GM12891 (cell line): Measurements from ENCODE around the gene EGFL8.

Source experiments
- DNase-seq: peaks from one replicate; pipeline ENCODE4 v3.0.0; 2011; ENCODE audit warnings: low spot score; ENCODE audit not compliant: insufficient read length
- FAIRE-seq: peaks from 2 replicates; lab custom pipeline; 2011; peaks lifted over from hg19 to GRCh38; lab: Jason Lieb, UNC
- PAX5 ChIP-seq: IDR thresholded peaks from 2 replicates; pipeline ENCODE4 v1.6.1; 2011; ENCODE audit warnings: low read length, moderate library complexity, mild to moderate bottlenecking; ENCODE audit not compliant: insufficient read depth, severe bottlenecking
- POLR2A ChIP-seq: IDR thresholded peaks from 2 replicates; pipeline ENCODE4 v1.6.1; 2011; ENCODE audit warnings: low read depth, low read length, control low read depth
- POLR2AphosphoS5 ChIP-seq: IDR thresholded peaks from 2 replicates; pipeline ENCODE4 v1.6.1; 2011; ENCODE audit warnings: low read depth, low read length, control low read depth
- POU2F2 ChIP-seq: IDR thresholded peaks from 2 replicates; pipeline ENCODE4 v1.6.1; 2011; ENCODE audit warnings: low read depth, mild to moderate bottlenecking, control low read depth, low read length, moderate library complexity
- SPI1 ChIP-seq: IDR thresholded peaks from 2 replicates; pipeline ENCODE4 v1.6.1; 2011; ENCODE audit warnings: low read depth, low read length, control low read depth
- TAF1 ChIP-seq: IDR thresholded peaks from 2 replicates; pipeline ENCODE4 v1.6.1; 2011; ENCODE audit warnings: low read depth, low read length, control low read depth

Gene EGFL8

DNA sequence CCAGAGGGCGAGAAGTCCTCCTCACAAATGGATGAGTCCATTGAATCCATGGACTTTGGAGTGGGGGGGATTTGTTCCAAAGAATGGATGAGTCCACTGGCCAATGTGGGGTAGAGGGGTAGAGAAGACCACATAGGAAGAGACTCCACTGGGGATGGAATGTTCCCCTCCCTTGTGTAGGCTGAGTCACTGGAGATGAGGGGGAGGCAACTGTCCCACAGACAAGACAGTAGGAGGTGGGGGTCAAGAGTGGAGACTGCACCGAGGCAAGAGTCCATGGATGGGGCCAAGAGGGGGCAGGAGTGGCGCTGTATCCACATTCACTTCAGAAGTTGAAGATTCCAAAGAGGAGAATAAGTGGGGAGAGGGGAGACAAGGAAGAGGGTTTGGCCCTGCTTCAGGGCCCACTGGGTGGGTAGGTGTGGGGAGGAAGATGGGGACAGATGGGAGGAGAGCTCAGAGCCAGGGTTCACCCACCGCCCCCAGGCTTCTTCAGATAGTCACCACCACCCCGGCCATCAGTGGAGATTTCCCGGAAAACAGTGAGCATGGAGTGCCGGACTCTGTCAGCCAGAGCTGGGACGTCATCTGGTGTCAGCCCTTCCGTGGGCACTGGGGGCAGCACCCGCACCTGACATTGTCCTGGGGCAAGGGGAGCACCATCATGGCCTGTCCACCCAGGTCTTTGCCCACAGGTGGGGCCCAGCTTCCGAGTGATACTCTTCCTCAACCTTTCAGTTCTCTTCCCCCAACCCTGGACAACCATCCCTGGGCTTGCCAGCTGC, 4.6 kb downstream of the EGFL8 start:
- DNase-seq, result no peak
- FAIRE-seq, result no peak
- no peak for TF ChIP-seq PAX5
- no peak for TF ChIP-seq POLR2A
- no peak for TF ChIP-seq SPI1
- no peak for TF ChIP-seq POU2F2
- no peak for TF ChIP-seq POLR2AphosphoS5
- no peak for TF ChIP-seq TAF1

DNA sequence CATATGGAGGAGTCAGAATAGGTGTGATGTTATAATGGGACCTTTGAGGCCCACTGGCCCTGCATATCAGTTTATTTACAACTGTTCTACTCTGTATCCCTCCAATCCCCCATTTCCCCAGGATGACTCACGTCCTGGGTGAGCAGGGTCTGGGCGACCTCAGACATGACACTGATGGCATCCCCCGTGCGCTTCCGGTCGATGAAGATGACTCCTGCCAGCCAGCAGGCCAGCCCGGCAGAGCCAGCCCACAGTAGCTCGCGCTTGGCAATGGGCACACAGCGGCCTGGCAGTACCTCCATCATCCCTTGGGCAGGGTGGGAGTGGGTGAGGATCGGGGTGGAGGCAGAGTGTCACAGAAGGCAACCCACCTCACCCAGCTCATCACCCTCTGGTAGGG, 5.9 kb downstream of the EGFL8 start:
- DNase-seq (no peak), FAIRE-seq (no peak)
- no peak for TF ChIP-seq POLR2A
- TF ChIP-seq POLR2AphosphoS5, result no peak
- no peak for TF ChIP-seq TAF1
- no peak for TF ChIP-seq PAX5
- TF ChIP-seq SPI1, result no peak

DNA sequence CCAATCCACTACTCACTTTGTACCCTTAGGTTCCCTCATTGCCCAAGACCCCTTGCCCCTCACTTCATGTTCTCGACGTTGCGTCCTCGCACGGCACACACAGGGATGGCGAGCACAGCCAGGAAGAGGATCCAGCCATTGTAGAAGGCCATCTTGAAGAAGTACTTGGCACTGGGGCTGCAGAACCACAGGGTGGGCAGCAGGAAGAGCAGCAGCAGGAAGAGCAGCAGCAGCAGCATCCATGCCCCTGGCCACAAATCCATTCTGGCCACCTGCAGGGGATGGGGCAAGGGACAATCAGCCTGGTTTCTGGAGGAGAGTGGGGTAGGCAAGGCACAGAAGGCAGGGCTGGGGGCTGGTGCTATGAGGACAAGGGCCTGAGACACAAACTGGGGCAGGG, 6.8 kb downstream of the EGFL8 start:
- TF ChIP-seq SPI1 (no peak), POLR2AphosphoS5 (no peak), POLR2A (no peak), TAF1 (no peak), PAX5 (no peak), POU2F2 (no peak)
- FAIRE-seq (no peak), DNase-seq (no peak)

DNA sequence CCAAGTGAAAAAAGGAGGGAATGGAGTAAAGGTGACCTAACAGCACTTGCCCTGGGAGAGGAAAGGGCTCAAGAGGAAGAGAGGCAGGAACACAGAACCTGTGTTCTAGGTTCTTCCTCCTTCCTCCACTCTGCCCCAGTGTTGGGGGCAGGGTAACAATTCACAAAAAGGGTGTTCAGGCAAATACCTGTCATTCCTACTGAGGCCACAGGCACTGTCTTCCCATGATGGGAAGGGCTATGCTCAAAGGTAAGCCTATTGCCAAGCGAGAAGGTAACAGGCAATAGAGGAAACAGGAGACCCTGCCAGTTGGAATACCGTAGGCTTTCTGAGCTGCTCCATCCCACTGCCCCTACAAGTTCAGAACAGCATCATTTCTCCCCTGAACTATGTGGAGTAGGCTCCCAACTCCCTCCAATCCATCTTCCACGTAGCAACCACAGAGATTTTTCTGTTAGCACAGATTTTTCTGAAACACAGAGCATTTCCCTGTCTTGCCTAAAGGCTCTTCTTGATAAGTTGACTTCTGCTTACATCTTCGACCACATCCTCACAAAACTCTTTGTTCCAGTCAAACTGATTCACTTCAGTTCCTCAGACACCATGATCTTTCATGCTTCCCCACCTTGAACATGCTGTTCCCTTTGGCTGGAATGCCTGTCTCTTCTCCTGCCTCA, 8.8 kb downstream of the EGFL8 start:
- TF ChIP-seq POLR2A, result no peak
- TF ChIP-seq SPI1, result 0 out of 2 replicates have a peak, but pooled peaks have one; percentile 3
- FAIRE-seq, result no peak
- DNase-seq, result no peak

DNA sequence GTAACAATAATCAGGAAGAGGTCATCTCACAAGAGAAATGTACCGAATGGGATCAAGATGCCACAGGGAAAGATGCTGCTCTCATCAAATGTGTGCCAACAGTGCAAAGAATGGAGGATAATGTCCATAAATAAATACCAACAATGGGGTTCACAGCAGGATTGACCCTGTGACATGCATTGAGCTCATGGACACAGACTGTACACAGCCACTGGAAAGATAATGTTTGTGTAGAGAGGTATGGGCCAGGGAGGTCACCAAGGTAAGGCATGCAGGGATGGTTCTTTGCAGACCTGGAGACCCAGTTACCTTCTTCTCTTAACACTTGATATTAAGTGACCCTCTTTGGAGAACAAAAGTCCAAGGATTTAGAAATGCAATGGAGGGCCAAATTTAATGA, 10.0 kb downstream of the EGFL8 start:
- no peak for DNase-seq
- FAIRE-seq, result no peak
- TF ChIP-seq PAX5, result no peak

DNA sequence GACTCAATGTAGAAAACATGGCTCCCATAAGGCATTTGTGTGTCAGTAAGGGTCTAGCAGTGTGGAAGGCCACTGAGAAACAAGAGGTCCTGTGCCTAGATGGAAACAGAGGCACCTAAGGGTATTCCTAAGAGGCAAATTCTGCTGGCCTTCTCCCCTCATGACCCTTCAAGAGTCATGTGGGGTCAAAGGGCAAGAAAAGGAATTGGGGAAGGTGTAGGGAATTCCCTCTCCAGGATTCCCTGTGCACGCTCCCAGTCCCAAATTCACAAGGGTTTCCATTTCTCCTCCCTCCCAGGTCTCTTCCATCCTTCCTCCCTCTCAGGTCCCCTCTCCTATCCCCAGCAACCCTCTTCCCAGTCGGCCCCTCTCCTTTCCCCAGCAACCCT, 10.9 kb downstream of the EGFL8 start:
- TF ChIP-seq TAF1 (no peak), POU2F2 (no peak)
- FAIRE-seq, result no peak
- no peak for DNase-seq

DNA sequence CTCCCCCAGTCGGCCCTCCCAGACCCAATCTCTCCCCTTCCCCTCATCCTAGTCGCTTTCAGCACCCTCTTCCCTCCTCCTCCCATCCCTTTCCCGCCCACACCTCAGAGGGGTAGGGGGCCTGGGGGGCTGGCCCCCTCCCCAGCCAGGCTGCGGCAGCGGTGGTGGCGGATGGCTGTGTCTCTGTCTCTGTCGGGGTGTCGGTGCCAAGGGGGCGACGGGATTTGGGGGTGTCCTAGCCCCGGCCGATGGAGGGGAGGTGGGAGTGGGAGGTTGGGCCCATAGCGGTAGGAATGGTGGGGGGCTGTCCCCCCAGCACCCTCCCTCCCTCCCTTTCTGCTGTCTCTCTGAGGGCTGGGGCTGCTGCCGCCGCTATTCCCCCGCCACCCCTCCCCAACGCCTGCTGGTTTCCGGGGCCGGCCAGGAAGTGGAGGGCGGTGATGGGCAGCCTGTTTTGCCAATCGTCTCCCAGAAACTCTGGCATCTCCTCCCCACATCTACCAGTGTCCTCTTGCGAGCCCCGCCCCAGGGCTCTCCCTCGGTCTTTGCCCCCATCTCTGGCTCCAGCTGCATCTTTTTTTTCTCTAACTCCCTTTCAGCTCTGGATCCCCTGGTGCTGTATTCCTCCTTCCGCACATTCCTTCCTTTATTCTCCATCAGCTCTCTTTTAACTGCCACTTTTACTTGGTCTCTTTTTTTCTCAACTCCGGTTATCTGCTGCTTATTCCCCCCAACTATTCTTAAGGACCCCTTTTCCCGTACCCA, 11.5 kb downstream of the EGFL8 start, which contains the start of gene AGPAT1:
AGPAT1 (minus strand) TSS at position 374 of the 765 bp plus-strand sequence. CDS start 4,588 bp downstream, outside the sequence.
- TF ChIP-seq TAF1 (no peak), POU2F2 (no peak), POLR2A (no peak; the same call in 1 of the 2 replicates), SPI1 (no peak), PAX5 (no peak), POLR2AphosphoS5 (no peak)
- peak; percentile 68 for FAIRE-seq
- peak; percentile 97 for DNase-seq

DNA sequence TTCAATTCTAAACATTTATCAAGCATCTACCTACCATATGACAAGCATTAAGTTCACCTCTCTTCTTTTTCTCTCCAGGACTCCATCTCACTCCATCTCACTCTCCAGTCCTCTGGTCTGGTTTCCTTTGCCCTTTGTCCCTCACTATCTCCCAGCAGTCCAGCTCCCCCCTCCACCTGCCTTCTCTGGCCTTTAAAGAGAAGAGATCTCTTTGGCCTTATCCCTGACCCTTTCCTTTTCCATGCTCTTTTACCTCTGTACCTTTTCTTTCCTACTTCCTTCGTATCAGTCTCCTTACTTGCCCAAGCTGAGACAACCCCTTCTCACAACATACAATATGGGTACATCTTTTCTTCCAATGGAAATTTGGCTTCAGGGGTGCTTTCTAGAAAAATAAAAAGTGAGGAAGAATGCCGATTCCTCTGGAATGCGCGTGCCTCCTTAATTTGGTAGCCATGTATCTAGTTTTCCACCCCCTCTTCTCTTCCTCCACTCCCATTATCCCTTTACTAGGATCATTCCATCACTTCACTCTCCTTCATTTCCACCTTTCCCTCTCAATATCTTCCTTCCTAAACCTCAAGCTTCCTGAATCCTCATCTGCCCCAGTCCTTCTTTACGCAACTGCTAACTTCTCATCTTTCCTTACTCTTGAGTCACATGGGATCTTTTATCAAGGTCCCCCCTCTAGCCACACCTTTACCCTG, 12.2 kb downstream of the EGFL8 start:
- DNase-seq (no peak), FAIRE-seq (no peak)
- TF ChIP-seq POU2F2 (no peak), TAF1 (no peak), POLR2AphosphoS5 (no peak), PAX5 (no peak), POLR2A (no peak), SPI1 (no peak)

DNA sequence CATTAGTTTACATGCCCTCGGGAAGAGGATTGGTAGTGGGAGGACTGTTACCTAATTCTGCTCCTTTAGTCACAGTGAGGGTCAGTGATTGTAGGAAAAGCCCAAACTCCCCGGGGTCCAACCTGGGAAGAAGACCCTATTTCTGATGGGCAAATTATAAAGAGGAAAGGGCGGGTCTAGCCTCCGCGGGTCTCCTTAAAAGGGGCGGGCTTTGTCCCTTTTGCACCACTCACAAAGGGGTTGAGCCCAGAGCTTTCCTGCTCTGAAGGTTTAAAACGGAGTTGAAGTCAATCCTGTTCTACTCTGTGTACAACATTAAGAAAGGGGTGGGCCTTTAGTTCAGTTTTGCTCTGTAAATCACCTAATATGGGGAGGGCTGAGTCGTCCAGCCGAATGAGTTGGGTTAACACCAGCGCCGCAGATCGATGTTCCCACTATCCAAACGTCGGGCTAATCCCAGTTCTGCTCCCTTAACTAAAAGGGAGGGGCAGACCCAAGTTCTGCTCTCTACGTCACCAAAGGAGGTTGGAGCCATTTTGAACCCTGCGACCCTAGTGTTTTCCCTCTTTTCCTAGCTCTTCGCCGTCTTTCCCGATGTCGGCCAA, 12.9 kb downstream of the EGFL8 start:
- TF ChIP-seq POLR2AphosphoS5, result peak; percentile 53
- no peak for TF ChIP-seq SPI1
- DNase-seq (no peak), FAIRE-seq (peak; percentile 5)
